ENCODE measurements around the gene ZC3H18. TPM values are rescaled to one million over a fixed set of nuclear protein-coding genes. Genes with fewer than 3 reads are reported as not detected.

ZC3H18 gene
- total and polyA plus RNA-seq, 10 of the 15 experiments (the other 5 are each of a cell fraction or from before 2014, with no cell fraction given), result 1.0 to 58.3 (median 22.4) TPM

GRCh38 chr16:88645455-88645854 lies 75.3 kb downstream of the ZC3H18 start:
- peaks cover 30% of the 10 kb centered on the region for H3K79me2 ChIP-seq (ENCODE audit: control insufficient read depth, insufficient read depth, low read length)

GRCh38 chr16:88645941-88646340 lies 75.7 kb downstream of the ZC3H18 start:
- FAIRE-seq, result no peak
- peaks cover 2 to 4% of the 10 kb centered on the region in 2 experiments; a peak in 2 of 4 replicates for H3K36me3 ChIP-seq (ENCODE audit: control insufficient read depth in 2 of 2, insufficient read depth in 2 of 2, low read length in 1 of 2)
- H3K79me2 ChIP-seq (ENCODE audit: control insufficient read depth, insufficient read depth, low read length), result peaks cover 34% of the 10 kb centered on the region
- CTCF ChIA-PET, result no interaction called here
- H3K9ac ChIP-seq (ENCODE audit: control insufficient read depth, insufficient read depth, low read length), result no peak overlapping the region
- SMC1A ChIA-PET (ENCODE audit: uncharacterized antibody, unreplicated experiment), result no interaction called here
- no peak overlapping the region for H3K27ac ChIP-seq (ENCODE audit: control insufficient read depth, insufficient read depth)
- no TSS peak for BruUV-seq (replicated peaks)
- in situ Hi-C loops (cut with MboI) (no loop called here), intact Hi-C loops (cut with micrococcal nuclease; ENCODE audit: unreplicated experiment) (no loop called here)
- no peak overlapping the region for H2AFZ ChIP-seq (ENCODE audit: control insufficient read depth, low read depth, low read length)
- RAD21 ChIA-PET (ENCODE audit: unreplicated experiment), result no interaction called here
- WGBS (ENCODE audit: insufficient coverage, insufficient replicate concordance, low lambda C conversion rate, missing lambda C conversion rate), result 97% methylated on average over 23 of the region's 23 CpGs
- no peak overlapping the region for H3K4me2 ChIP-seq (ENCODE audit: control insufficient read depth, insufficient read depth)
- H4K20me1 ChIP-seq (ENCODE audit: control insufficient read depth, insufficient read depth), result peaks cover 7% of the 10 kb centered on the region; the same call in 1 of the 2 replicates
- peaks cover 11% of the 10 kb centered on the region; the same call in 1 of the 2 replicates for H3K4me1 ChIP-seq (ENCODE audit: control insufficient read depth, insufficient read depth, low read length)
- no peaks in the 10 kb centered on the region; a peak in 1 of 4 replicates for H3K27me3 ChIP-seq (replicated peaks in 1 of 2; ENCODE audit: control insufficient read depth in 2 of 2, insufficient read depth in 2 of 2, low read length in 1 of 2)
- H3K9me3 ChIP-seq (replicated peaks; ENCODE audit: control insufficient read depth, insufficient read depth, low read length), result no peaks in the 10 kb centered on the region
- TF ChIP-seq YY1 (IDR thresholded peaks at IDR 0.05; ENCODE audit: low read depth, low read length) (no peak), POLR2A (IDR thresholded peaks at IDR 0.05; ENCODE audit: low read depth, low read length) (peak; percentile 21)
- DNase-seq (ENCODE audit: low read depth, low spot score), result no peak
- H3K4me3 ChIP-seq, result no peak overlapping the region
- ATAC-seq, result no peak
- POLR2A ChIA-PET, result no interaction called here

More at GRCh38 chr16:88645455-88645854, 75.3 kb downstream of the ZC3H18 start:
- Histone ChIP-seq H3K4me3 (no peak overlapping the region), H3K4me2 (ENCODE audit: control insufficient read depth, insufficient read depth) (no peak overlapping the region), H3K27me3 (replicated peaks in 1 of 2; ENCODE audit: control insufficient read depth in 2 of 2, insufficient read depth in 2 of 2, low read length in 1 of 2) (peaks cover 0 to under 1% of the 10 kb centered on the region in 2 experiments; a peak in 3 of 4 replicates), H2AFZ (ENCODE audit: control insufficient read depth, low read depth, low read length) (no peak overlapping the region), H4K20me1 (ENCODE audit: control insufficient read depth, insufficient read depth) (peaks cover 7% of the 10 kb centered on the region; the same call in 1 of the 2 replicates), H3K9me3 (replicated peaks; ENCODE audit: control insufficient read depth, insufficient read depth, low read length) (no peaks in the 10 kb centered on the region), H3K4me1 (ENCODE audit: control insufficient read depth, insufficient read depth, low read length) (peaks cover 11% of the 10 kb centered on the region; the same call in 1 of the 2 replicates), H3K36me3 (ENCODE audit: control insufficient read depth in 2 of 2, insufficient read depth in 2 of 2, low read length in 1 of 2) (peaks cover 2 to 4% of the 10 kb centered on the region in 2 experiments; a peak in 2 of 4 replicates), H3K9ac (ENCODE audit: control insufficient read depth, insufficient read depth, low read length) (no peak overlapping the region), H3K27ac (ENCODE audit: control insufficient read depth, insufficient read depth) (no peak overlapping the region)
- ChIA-PET SMC1A (ENCODE audit: uncharacterized antibody, unreplicated experiment) (no interaction called here), RAD21 (ENCODE audit: unreplicated experiment) (no interaction called here), CTCF (interaction anchor here (1.2 kb wide), 1 partner anchor 12 kb away, joined by 5 read pairs; no protein-coding TSS in a partner anchor), POLR2A (no interaction called here)
- DNase-seq (ENCODE audit: low read depth, low spot score), result no peak
- BruUV-seq (replicated peaks), result no TSS peak
- intact Hi-C loops (cut with micrococcal nuclease; ENCODE audit: unreplicated experiment) (no loop called here), in situ Hi-C loops (cut with MboI) (no loop called here)
- 91% methylated on average over 16 of the region's 16 CpGs for WGBS (ENCODE audit: insufficient coverage, insufficient replicate concordance, low lambda C conversion rate, missing lambda C conversion rate)
- TF ChIP-seq CBX5 (IDR thresholded peaks at IDR 0.05; ENCODE audit: low read depth) (no peak), POLR2A (IDR thresholded peaks at IDR 0.05; ENCODE audit: low read depth, low read length) (peak; percentile 11), HDGF (IDR thresholded peaks at IDR 0.05) (no peak), JUND (IDR thresholded peaks at IDR 0.05; ENCODE audit: low read depth, low read length) (no peak), TBL1XR1 (IDR thresholded peaks at IDR 0.05; ENCODE audit: low read depth, low read length) (no peak), NFYA (IDR thresholded peaks at IDR 0.05; ENCODE audit: borderline replicate concordance, low read depth, low read length) (no peak)
- no peak for FAIRE-seq
- no peak for ATAC-seq

Measured in GM12878 (cell line).